ENCODE data around the gene MAPK7.

DNA sequence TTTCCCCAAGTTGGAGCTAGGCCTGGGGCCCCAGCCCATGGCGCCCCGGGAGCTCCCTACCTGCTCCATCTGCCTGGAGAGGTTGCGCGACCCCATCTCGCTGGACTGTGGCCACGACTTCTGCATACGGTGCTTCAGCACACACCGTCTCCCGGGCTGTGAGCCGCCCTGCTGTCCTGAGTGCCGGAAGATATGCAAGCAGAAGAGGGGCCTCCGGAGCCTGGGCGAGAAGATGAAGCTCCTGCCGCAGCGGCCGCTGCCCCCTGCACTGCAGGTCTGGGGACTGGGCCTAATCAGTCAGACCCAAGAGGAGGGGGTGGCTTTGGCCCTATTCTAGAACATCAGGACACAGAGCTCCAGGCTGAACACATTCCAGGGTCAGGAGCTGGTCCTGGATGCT is 34.2 kb downstream of the MAPK7 start:
- TF ChIP-seq POLR2A (IDR thresholded peaks at IDR 0.05): no peak
- TF ChIP-seq, protein P1, sequence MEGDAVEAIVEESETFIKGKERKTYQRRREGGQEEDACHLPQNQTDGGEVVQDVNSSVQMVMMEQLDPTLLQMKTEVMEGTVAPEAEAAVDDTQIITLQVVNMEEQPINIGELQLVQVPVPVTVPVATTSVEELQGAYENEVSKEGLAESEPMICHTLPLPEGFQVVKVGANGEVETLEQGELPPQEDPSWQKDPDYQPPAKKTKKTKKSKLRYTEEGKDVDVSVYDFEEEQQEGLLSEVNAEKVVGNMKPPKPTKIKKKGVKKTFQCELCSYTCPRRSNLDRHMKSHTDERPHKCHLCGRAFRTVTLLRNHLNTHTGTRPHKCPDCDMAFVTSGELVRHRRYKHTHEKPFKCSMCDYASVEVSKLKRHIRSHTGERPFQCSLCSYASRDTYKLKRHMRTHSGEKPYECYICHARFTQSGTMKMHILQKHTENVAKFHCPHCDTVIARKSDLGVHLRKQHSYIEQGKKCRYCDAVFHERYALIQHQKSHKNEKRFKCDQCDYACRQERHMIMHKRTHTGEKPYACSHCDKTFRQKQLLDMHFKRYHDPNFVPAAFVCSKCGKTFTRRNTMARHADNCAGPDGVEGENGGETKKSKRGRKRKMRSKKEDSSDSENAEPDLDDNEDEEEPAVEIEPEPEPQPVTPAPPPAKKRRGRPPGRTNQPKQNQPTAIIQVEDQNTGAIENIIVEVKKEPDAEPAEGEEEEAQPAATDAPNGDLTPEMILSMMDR (IDR thresholded peaks at IDR 0.05): no peak

Data from lower leg skin (tissue), 3 donors.